Heart right ventricle (tissue), 16 donors: ENCODE measurements around the gene PTCD2. TPM values are rescaled to one million over a fixed set of nuclear protein-coding genes. Genes with fewer than 3 reads are reported as not detected.

ENCODE experiments used
- ATAC-seq, 8 donors: fragments of 200-7000 bp; cut with Tn5 transposase; one replicate each; pipeline ENCODE4 v1.9.1; 2020; ENCODE audit warnings: mild to moderate bottlenecking in 8 of 8, moderate library complexity in 8 of 8, moderate number of reproducible peaks in 1 of 8
- DNase-seq, 2 donors: peaks; one replicate each; pipeline ENCODE4 v3.0.0-alpha.2; 2020
- H3K27ac ChIP-seq, 10 donors: fragments of 200-600 bp; sonication (generic) in 2 of 10; one replicate each; pipeline versions ENCODE4 v1.5.0 to v1.8.0; 2020 to 2022; ENCODE audit warnings: mild to moderate bottlenecking in 3 of 10
- H3K27me3 ChIP-seq, 7 donors: fragments of 200-600 bp; one replicate each; pipeline ENCODE4 v1.8.0; 2021 to 2022; ENCODE audit warnings: mild to moderate bottlenecking in 2 of 7
- H3K36me3 ChIP-seq, 9 donors: fragments of 200-600 bp; sonication (generic) in 1 of 9; one replicate each; pipeline versions ENCODE4 v1.5.0 to v1.8.0; 2020 to 2022; ENCODE audit warnings: mild to moderate bottlenecking in 2 of 9
- H3K4me1 ChIP-seq, 9 donors: fragments of 200-600 bp; sonication (generic) in 1 of 9; one replicate each; pipeline versions ENCODE4 v1.5.0 to v1.8.0; 2020 to 2022; ENCODE audit warnings: mild to moderate bottlenecking in 4 of 9
- H3K4me3 ChIP-seq, 10 donors: fragments of 200-600 bp; sonication (generic) in 2 of 10; one replicate each; pipeline versions ENCODE4 v1.5.0 to v1.8.0; 2020 to 2022; ENCODE audit warnings: mild to moderate bottlenecking in 7 of 10, moderate library complexity in 2 of 10
- H3K9me3 ChIP-seq, 11 donors: fragments of 200-600 bp in 10 of 11; sonication (generic) in 2 of 11; one replicate each; pipeline versions ENCODE4 v1.5.0 to v1.8.0; 2013 to 2022; ENCODE audit warnings: mild to moderate bottlenecking in 2 of 11, control low read depth in 1 of 11, moderate library complexity in 1 of 11
- CTCF ChIP-seq, 9 donors: fragments of 200-600 bp; sonication (generic) in 2 of 9; IDR thresholded peaks; one replicate each; pipeline versions ENCODE4 v1.5.0 to v1.8.0; 2021 to 2022; ENCODE audit warnings: antibody characterized with exemption in 9 of 9, mild to moderate bottlenecking in 5 of 9, moderate library complexity in 1 of 9
- WGBS, 2 donors: extraction: QIAGEN DNeasy Blood & Tissue Kit; methylation state at CpG; one replicate each; pipeline ENCODE4 v1.1.7; 2013; ENCODE audit warnings: inconsistent platforms in 1 of 2; 5-methylcytosine and 5-hydroxymethylcytosine counted together
- intact Hi-C, 10 donors: fragments of 100-400 bp; cut with DNase I; formaldehyde crosslinking; loops; one replicate each; pipeline versions ENCODE4 v1.11.1 to v1.14.2; 2022
- polyA plus RNA-seq, 2 donors: library from polyadenylated mRNA; stranded (reverse); fragments of 200-250 nt; gene quantifications; one replicate each; pipeline ENCODE4 v1.2.3, GENCODE V29; 2013
- total RNA-seq, 10 donors: library from RNA; stranded (reverse); fragmentation: NEBNext Ultra II Directional in 3 of 10; extraction: Animal tissue kit (Norgen Biotek cat#: 25700) in 3 of 10; gene quantifications; one replicate each; pipeline versions ENCODE4 v1.2.1 to v1.2.4, GENCODE V29; 2021 to 2023
- donor health status: Arrhythmogenic right ventricular cardiomyopathy.
- donor health status: ischemic (EF 13 %, LVEDD 7.1; RV severe dilation, severe dysfunction).
- donor health status: healthy with polysubstance abuse.
- donor health status: DM: no; HTN: yes; CAD: no.
- donor health status: DM: no; HTN: no; CAD: no.
- donor health status: ischemic (EF 25% LVEDD 6.9; RV normal size, moderate dysfunction).
- donor health status: ischemic (EF 25% LVEDD 5.7; RV mildly dilated, moderate dysfunction).
- donor health status: healthy.
- donor health status: DM: yes; HTN: yes; CAD: no.
- donor health status: Ischemic cardiomyopathy.
- donor health status: ischemic (EF 35%, LVEDD 5.7; RV mildly dilated, moderate dysfunction).
- donor health status: nonischemic (EF 11% LVEDD 7.7; RV severe dilation, severe dysfunction).
- donor health status: DM: yes; HTN: yes; CAD: no.
- donor health status: PGD.
- donor health status: ischemic (EF 29% LVEDD 5.4; RV normal size, mild dysfunction).
- donor health status: nonischemic (EF 23%, LVEDD 6.1; RV moderate dilation, normal function).

PTCD2 gene
- total and polyA plus RNA-seq, 12 donors, result 1.8 to 28.9 (median 20.5) TPM

GRCh38 chr5:72347801-72348308, 27.7 kb downstream of the PTCD2 start:
- ATAC-seq, result no peak
- H3K27me3 ChIP-seq, result no peaks in the 10 kb centered on the region
- no peak overlapping the region for H3K4me3 ChIP-seq
- H3K27ac ChIP-seq, result peak overlapping the region in 1 of 10 donors; percentile 60
- WGBS, 2 donors, result 85 to 90% methylated on average over 4 of the region's 4 CpGs
- H3K4me1 ChIP-seq, result peaks cover 0 to 25% (median 0%) of the 10 kb centered on the region in 9 donors
- H3K9me3 ChIP-seq, result no peaks in the 10 kb centered on the region
- TF ChIP-seq CTCF (IDR thresholded peaks at IDR 0.05), result no peak
- intact Hi-C loops, result no loop called here
- DNase-seq, result no peak
- H3K36me3 ChIP-seq, result peaks cover 0 to 49% (median 11%) of the 10 kb centered on the region in 9 donors

GRCh38 chr5:72351376-72351775, 31.2 kb downstream of the PTCD2 start:
- 94 to 97% methylated on average over 2 of the region's 2 CpGs for WGBS, 2 donors
- Histone ChIP-seq H3K9me3 (no peaks in the 10 kb centered on the region), H3K4me1 (peaks cover 0 to 41% (median 0%) of the 10 kb centered on the region in 9 donors), H3K4me3 (no peak overlapping the region), H3K27ac (no peak overlapping the region), H3K36me3 (peaks cover 0 to 22% (median 0%) of the 10 kb centered on the region in 9 donors), H3K27me3 (no peaks in the 10 kb centered on the region)
- no peak for TF ChIP-seq CTCF (IDR thresholded peaks at IDR 0.05)
- no peak for ATAC-seq
- DNase-seq, result no peak
- intact Hi-C loops, result loop anchor here in 1 of 10 donors (10.0 kb wide), 1 partner anchor 473 kb away; no protein-coding TSS in a partner anchor

GRCh38 chr5:72352616-72353015, 32.4 kb downstream of the PTCD2 start:
- WGBS, 2 donors, result 92 to 94% methylated on average over 1 of the region's 1 CpG
- no peak for DNase-seq
- Histone ChIP-seq H3K27me3 (no peaks in the 10 kb centered on the region), H3K36me3 (peaks cover 0 to 12% (median 0%) of the 10 kb centered on the region in 9 donors), H3K4me3 (no peak overlapping the region), H3K27ac (no peak overlapping the region), H3K4me1 (peaks cover 0 to 41% (median 0%) of the 10 kb centered on the region in 9 donors), H3K9me3 (no peaks in the 10 kb centered on the region)
- no peak for TF ChIP-seq CTCF (IDR thresholded peaks at IDR 0.05)
- intact Hi-C loops, result loop anchor here in 1 of 10 donors (10.0 kb wide), 1 partner anchor 472 kb away; no protein-coding TSS in a partner anchor
- ATAC-seq, result no peak

GRCh38 chr5:72353046-72353445, 32.9 kb downstream of the PTCD2 start:
- H3K36me3 ChIP-seq, result peaks cover 0 to 11% (median 2%) of the 10 kb centered on the region in 9 donors
- intact Hi-C loops, result loop anchor here in 1 of 10 donors (10.0 kb wide), 1 partner anchor 472 kb away; no protein-coding TSS in a partner anchor

More at GRCh38 chr5:72353046-72353445, 32.9 kb downstream of the PTCD2 start:
- TF ChIP-seq CTCF (IDR thresholded peaks at IDR 0.05), result no peak
- DNase-seq (no peak), ATAC-seq (no peak)
- no peaks in the 10 kb centered on the region for H3K9me3 ChIP-seq
- H3K4me3 ChIP-seq, result no peak overlapping the region
- H3K4me1 ChIP-seq, result peaks cover 0 to 41% (median 0%) of the 10 kb centered on the region in 9 donors
- no peak overlapping the region for H3K27ac ChIP-seq
- no peaks in the 10 kb centered on the region for H3K27me3 ChIP-seq
